Measurements from ENCODE around the gene DNAJB6. TPM values are rescaled to one million over a fixed set of nuclear protein-coding genes. Genes with fewer than 3 reads are reported as not detected.

The DNAJB6 gene
- total and polyA plus RNA-seq, 2 experiments from 2014 or later = 92.2 to 110 TPM

GRCh38 chr7:157394246-157395191, 57.7 kb downstream of the DNAJB6 start:
- 93% methylated on average over 20 of the region's 20 CpGs for WGBS (ENCODE audit: low lambda C conversion rate, missing lambda C conversion rate)
- H3K27me3 ChIP-seq = no peaks in the 10 kb centered on the region
- peaks cover 3% of the 10 kb centered on the region for H4K20me1 ChIP-seq (ENCODE audit: insufficient read depth, poor library complexity, severe bottlenecking)

GRCh38 chr7:157395206-157395605, 58.4 kb downstream of the DNAJB6 start:
- Histone ChIP-seq H3K4me1 (ENCODE audit: insufficient read depth) (peaks cover 17% of the 10 kb centered on the region), H3K9me3 (ENCODE audit: low read depth) (no peaks in the 10 kb centered on the region), H3K4me2 (no peak overlapping the region), H3K27me3 (no peaks in the 10 kb centered on the region), H4K20me1 (ENCODE audit: insufficient read depth, poor library complexity, severe bottlenecking) (peaks cover 3% of the 10 kb centered on the region), H3K9me2 (replicated peaks; ENCODE audit: insufficient read depth) (no peaks in the 10 kb centered on the region), H2AFZ (no peak overlapping the region), H3K4me3 (no peak overlapping the region), H3K27ac (no peak overlapping the region), H3K36me3 (replicated peaks; ENCODE audit: insufficient read depth, low read depth) (no peaks in the 10 kb centered on the region), H3K79me2 (peaks cover 47% of the 10 kb centered on the region)
- TF ChIP-seq CTCF (IDR thresholded peaks at IDR 0.05; ENCODE audit: poor library complexity) (no peak), EZH2 (IDR thresholded peaks at IDR 0.05; ENCODE audit: borderline replicate concordance) (no peak)
- DNase-seq (ENCODE audit: low spot score) = no peak
- 78% methylated on average over 2 of the region's 2 CpGs for WGBS (ENCODE audit: low lambda C conversion rate, missing lambda C conversion rate)

More at GRCh38 chr7:157394246-157395191, 57.7 kb downstream of the DNAJB6 start:
- H3K4me2 ChIP-seq = no peak overlapping the region
- no peaks in the 10 kb centered on the region for H3K9me2 ChIP-seq (replicated peaks; ENCODE audit: insufficient read depth)
- H3K4me3 ChIP-seq = no peak overlapping the region
- no peaks in the 10 kb centered on the region for H3K9me3 ChIP-seq (ENCODE audit: low read depth)
- H3K36me3 ChIP-seq (replicated peaks; ENCODE audit: insufficient read depth, low read depth) = no peaks in the 10 kb centered on the region
- no peak for DNase-seq (ENCODE audit: low spot score)
- H3K4me1 ChIP-seq (ENCODE audit: insufficient read depth) = peaks cover 17% of the 10 kb centered on the region
- H3K27ac ChIP-seq = no peak overlapping the region
- no peak overlapping the region for H2AFZ ChIP-seq
- TF ChIP-seq CTCF (IDR thresholded peaks at IDR 0.05; ENCODE audit: poor library complexity) = no peak
- TF ChIP-seq EZH2 (IDR thresholded peaks at IDR 0.05; ENCODE audit: borderline replicate concordance) = no peak
- TF ChIP-seq EZH2phosphoT487 (IDR thresholded peaks at IDR 0.05; ENCODE audit: low read depth, severe bottlenecking, unreplicated experiment) = no peak
- H3K79me2 ChIP-seq = peaks cover 40% of the 10 kb centered on the region

GRCh38 chr7:157396316-157397035, 59.7 kb downstream of the DNAJB6 start:
- H3K79me2 ChIP-seq = peaks cover 44% of the 10 kb centered on the region
- no peaks in the 10 kb centered on the region for H3K9me2 ChIP-seq (replicated peaks; ENCODE audit: insufficient read depth)
- H3K27me3 ChIP-seq = no peaks in the 10 kb centered on the region
- DNase-seq (ENCODE audit: low spot score) = no peak
- H3K4me2 ChIP-seq = no peak overlapping the region
- 91% methylated on average over 20 of the region's 20 CpGs for WGBS (ENCODE audit: low lambda C conversion rate, missing lambda C conversion rate)
- TF ChIP-seq EZH2phosphoT487 (IDR thresholded peaks at IDR 0.05; ENCODE audit: low read depth, severe bottlenecking, unreplicated experiment) = no peak
- no peak for TF ChIP-seq EZH2 (IDR thresholded peaks at IDR 0.05; ENCODE audit: borderline replicate concordance)
- no peak for TF ChIP-seq CTCF (IDR thresholded peaks at IDR 0.05; ENCODE audit: poor library complexity)
- no peak overlapping the region for H3K4me3 ChIP-seq
- H2AFZ ChIP-seq = no peak overlapping the region
- peak overlapping the region; percentile 23 for H3K27ac ChIP-seq
- peaks cover 17% of the 10 kb centered on the region for H3K4me1 ChIP-seq (ENCODE audit: insufficient read depth)
- H3K36me3 ChIP-seq (replicated peaks; ENCODE audit: insufficient read depth, low read depth) = no peaks in the 10 kb centered on the region
- H3K9me3 ChIP-seq (ENCODE audit: low read depth) = no peaks in the 10 kb centered on the region
- peaks cover 3% of the 10 kb centered on the region for H4K20me1 ChIP-seq (ENCODE audit: insufficient read depth, poor library complexity, severe bottlenecking)

Data from hepatocyte (in vitro differentiated cells).